Astrocyte of the hippocampus (primary cell): ENCODE data around the gene CUL9.
A peak's percentile ranks its signal among the peaks of the same experiment; 100 is the strongest.

Experiments used
- DNase-seq: peaks from one replicate; pipeline ENCODE4 v3.0.0; 2011; ENCODE audit warnings: low read depth, low spot score

Gene CUL9

GRCh38 chr6:43228951-43229802 lies 47.2 kb downstream of the CUL9 start, which contains the start of gene DNPH1:
Gene DNPH1, minus strand, starts transcription at chr6:43229481. Its CDS starts 25 bp downstream, at chr6:43229456.
- DNase-seq = peak; percentile 91

GRCh38 chr6:43229803-43230620 lies 48.0 kb downstream of the CUL9 start:
- DNase-seq = no peak

- DNase-seq = no peak
Measured at GRCh38 chr6:43231053-43231452, 49.1 kb downstream of the CUL9 start.

DNA sequence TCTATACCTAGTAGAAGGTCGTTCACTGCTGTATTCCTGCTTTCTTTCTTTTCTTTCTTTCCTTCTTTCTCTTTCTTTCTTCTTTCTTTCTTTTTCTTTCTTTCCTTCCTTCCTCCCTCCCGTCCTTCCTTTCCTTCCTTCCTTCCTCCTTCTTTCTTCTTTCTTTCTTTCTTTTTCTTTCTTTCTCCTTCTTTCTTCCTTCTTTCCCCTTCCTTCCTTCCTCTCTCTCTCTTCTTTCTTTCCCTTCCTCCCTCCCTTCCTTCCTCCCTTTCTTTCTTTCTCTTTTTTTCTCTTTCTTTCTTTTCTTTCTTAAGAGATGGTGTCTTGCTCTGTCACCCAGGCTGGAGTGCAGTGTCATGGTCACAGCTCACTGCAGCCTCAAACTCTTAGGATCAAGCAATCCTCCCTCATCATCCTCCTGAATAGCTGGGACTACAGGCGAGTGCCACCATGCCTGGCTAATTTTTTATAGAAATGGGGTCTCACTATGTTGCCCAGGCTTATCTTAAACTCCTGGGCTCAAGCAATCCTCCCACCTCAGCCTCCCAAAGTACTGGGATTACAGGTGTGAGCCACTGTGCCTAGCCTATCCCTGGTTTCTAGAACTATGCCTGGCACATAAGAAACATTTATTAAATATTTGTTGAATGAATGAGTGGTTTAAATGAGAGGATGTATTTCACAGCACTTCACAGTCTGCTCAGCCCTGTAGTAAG lies 49.9 kb downstream of the CUL9 start:
- no peak for DNase-seq

- no peak for DNase-seq
Measured at GRCh38 chr6:43235841-43236240, 53.8 kb downstream of the CUL9 start.

GRCh38 chr6:43239054-43239453 lies 57.1 kb downstream of the CUL9 start:
- DNase-seq = no peak

DNA sequence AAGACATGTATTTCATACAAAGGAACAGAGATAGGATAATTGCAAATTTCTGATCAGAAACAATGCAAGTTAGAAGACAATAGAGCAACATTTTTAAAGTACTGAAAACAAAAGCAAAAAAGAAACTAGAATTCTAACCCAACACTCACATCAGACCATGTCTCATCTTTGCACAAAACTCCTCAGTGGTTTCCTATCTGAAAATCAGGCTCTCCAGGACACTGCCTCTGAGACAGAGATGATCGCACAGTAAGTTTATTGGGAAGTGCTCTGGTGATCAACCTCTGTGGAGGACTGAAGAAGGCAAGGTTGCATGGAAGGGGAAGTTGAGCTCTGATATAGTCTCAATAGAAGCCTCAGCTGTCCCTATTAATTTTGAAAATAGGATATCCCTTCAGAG lies 59.0 kb downstream of the CUL9 start:
- DNase-seq = no peak

- DNase-seq = no peak
Measured at GRCh38 chr6:43241446-43241845, 59.5 kb downstream of the CUL9 start.

- DNase-seq = peak; percentile 32
Measured at GRCh38 chr6:43242908-43243663, 61.1 kb downstream of the CUL9 start, which contains the start of gene TTBK1. Gene TTBK1, plus strand, starts transcription at chr6:43243481. Its CDS starts 3,180 bp downstream, at chr6:43246661.

DNA sequence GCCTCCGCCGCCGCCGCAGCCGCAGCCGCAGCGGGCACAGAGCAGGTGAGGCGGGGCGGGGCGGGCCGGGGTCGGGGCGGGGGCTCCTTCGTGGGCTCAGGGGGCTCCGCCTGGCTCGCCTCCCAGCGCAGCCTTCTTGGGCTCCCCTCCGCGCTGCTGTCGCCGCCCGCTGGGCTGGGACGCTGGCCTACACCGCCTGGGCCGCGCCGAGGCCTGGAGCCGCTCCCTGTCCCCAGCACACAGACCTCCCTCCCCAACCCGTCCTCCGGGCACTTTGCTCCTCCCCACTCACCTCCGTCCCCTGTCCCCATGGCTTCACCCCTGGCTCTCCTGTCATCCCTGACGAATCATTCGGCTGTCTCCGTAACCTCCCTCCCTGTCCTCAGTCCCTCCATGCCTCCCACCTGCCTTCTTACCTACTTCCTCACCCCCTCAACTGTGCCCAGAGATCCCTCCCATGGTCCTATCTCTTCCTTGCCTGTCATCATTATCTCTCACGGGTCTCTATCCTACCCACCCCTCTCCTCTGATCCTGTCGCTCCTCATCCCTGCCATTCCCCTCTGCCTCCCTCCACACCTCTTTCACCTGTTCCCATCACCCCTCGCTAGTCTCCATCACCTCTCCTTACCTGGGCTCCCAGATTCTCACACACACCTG lies 61.8 kb downstream of the CUL9 start:
- DNase-seq = no peak

DNA sequence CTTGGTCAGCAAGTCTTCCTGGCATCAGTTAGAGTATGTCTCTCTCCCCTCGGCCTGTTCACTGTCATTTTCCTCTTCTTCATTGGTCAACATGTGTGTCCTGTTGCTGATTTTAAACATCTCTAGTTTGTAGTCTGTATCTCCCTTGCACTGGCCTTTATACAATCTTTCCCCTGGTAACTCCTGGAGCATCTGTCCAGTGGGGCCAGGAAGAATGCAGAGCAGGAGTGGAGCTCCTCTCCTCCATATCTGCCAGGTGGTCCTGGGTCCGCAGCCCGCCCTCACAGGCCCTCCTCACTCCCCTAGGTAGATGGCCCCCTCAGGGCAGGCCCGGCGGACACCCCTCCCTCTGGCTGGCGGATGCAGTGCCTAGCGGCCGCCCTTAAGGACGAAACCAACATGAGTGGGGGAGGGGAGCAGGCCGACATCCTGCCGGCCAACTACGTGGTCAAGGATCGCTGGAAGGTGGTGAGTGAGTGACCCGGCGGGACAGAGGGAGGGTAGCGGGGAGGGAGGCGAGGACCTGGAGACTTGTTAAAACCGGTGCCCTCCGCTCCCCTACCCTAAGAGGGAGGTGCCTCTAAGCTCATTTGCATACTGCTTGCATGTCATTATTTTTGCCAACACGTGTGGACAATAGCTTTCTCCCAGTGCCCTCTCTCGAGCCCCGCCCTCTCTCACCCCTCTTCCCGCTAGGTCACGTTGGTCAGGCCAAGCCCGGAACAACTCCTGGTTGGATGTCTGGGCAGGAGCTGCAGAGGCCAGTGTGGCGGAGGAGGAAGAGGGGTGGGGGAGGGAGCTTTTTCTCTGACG lies 64.5 kb downstream of the CUL9 start:
- DNase-seq = no peak

DNA sequence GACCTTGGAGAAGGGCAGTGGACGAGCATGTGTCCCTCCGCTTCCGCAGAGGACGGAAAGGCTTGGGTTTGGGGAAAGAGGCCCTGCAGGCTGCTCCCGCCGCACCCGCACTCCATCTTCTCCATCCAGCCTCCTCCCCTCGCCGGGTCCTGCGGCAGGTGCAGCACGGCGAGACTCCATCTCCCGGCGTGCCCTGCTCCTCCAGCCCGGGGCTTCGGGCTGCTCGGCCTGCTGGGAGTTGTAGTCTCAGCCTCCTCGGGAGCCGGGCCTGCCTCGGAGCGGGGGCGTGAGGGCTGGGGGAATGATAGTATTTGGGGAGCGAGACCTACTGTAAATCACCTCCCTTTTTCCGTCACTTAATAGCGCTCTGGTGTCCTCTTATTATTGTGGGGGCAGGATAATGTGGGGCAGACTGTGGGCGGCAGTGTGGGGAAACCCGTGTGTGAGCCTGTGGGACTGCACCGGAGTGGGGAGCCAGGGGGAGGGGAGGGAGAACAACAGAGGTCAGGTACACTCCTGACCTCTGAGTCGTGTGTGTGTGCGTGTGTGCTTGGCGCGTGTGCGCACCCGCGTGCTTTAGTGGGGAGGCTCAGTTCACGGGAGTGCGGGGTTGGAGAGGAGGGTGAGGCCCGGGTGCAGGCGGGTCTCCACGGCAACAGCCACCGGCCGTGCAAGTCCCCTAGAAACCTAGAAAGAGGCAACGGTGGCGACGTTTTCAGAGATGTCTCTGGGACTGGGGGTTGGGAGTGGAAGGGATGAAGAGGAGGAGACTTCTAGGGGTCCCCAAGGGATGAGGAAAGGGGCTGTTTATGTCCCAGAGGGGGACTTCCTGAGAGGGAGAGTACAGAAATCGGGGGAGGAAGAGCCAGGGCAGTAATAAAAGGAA lies 65.4 kb downstream of the CUL9 start:
- peak; percentile 84 for DNase-seq

- DNase-seq = no peak
Measured at GRCh38 chr6:43248101-43248500, 66.1 kb downstream of the CUL9 start.

GRCh38 chr6:43248791-43249190 lies 66.8 kb downstream of the CUL9 start:
- no peak for DNase-seq

- no peak for DNase-seq
Measured at GRCh38 chr6:43250992-43251373, 69.0 kb downstream of the CUL9 start.

DNA sequence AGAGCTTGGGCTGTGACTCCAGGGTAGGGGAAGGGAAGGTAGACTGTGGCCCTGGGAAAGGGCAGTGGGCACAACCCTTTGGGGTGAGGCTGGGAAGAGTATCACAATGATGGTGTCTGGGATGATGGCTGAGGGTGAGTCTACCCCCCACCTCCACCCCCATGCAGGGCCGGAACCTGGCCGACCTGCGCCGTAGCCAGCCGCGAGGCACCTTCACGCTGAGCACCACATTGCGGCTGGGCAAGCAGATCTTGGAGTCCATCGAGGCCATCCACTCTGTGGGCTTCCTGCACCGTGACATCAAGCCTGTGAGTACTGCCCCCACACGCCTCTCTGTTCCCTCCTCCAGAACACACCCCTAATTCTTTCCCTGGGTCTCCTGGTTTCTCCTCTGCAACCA lies 71.4 kb downstream of the CUL9 start:
- no peak for DNase-seq

GRCh38 chr6:43254138-43254817 lies 72.3 kb downstream of the CUL9 start:
- DNase-seq = no peak

DNA sequence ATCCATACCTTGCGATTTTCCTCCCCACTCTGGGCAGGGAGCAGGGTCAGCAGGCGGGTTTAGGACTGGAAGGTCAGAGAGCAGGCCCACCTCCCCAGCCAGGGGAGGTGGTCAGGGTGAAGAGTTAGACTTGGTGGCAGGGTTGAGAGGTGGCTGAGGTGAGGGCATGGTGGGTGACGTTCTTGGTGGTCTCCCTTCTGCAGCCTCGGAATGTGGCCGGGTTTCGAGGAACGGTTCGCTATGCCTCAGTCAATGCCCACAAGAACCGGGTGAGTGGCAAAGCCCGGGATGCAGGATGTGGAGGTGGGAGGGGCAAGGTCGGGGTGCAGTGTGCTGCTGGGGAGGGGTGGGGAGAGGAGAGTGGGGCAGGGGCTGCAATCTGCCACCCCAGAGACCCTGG lies 72.8 kb downstream of the CUL9 start:
- DNase-seq = no peak
